ENCODE results near the gene MPC2.

DNA sequence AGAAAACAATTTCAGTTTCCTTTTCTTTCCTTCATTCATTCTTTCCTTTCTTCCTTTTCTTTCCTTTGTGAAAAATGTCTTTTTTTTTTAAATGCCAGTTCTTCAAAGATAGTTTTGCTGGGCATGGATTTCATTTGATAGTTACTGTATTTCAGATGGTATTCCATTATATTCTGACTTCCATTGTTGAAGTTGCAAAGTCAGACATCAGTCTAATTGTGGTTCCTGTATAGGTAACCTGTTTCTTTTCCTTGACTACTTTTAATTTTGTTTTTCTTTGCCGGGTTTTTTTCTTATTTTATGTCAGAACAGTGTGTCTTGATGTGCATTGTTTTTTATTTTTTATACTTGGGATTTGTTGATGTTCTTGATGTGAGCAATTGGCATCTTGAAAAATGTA lies 40.4 kb upstream of the MPC2 start:
- TF ChIP-seq, protein P1, sequence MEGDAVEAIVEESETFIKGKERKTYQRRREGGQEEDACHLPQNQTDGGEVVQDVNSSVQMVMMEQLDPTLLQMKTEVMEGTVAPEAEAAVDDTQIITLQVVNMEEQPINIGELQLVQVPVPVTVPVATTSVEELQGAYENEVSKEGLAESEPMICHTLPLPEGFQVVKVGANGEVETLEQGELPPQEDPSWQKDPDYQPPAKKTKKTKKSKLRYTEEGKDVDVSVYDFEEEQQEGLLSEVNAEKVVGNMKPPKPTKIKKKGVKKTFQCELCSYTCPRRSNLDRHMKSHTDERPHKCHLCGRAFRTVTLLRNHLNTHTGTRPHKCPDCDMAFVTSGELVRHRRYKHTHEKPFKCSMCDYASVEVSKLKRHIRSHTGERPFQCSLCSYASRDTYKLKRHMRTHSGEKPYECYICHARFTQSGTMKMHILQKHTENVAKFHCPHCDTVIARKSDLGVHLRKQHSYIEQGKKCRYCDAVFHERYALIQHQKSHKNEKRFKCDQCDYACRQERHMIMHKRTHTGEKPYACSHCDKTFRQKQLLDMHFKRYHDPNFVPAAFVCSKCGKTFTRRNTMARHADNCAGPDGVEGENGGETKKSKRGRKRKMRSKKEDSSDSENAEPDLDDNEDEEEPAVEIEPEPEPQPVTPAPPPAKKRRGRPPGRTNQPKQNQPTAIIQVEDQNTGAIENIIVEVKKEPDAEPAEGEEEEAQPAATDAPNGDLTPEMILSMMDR (IDR thresholded peaks at IDR 0.05) = no peak
- TF ChIP-seq ZFX (IDR thresholded peaks at IDR 0.05; ENCODE audit: borderline replicate concordance) = no peak
